H9 (cell line): ENCODE data around the gene SPATS2. TPM values are rescaled to one million over a fixed set of nuclear protein-coding genes. Genes with fewer than 3 reads are reported as not detected.

ENCODE experiments used
- DNase-seq: peaks from one replicate; pipeline ENCODE4 v3.0.0-alpha.2; 2017
- H2AFZ ChIP-seq: one replicate; pipeline ENCODE4 v1.6.1; 2013; ENCODE audit warnings: mild to moderate bottlenecking, low read length, control low read depth, moderate library complexity
- H2AK5ac ChIP-seq: 2 replicates; pipeline ENCODE4 v1.6.1; 2013; ENCODE audit warnings: low read length, control low read depth, mixed read lengths; ENCODE audit not compliant: insufficient read length
- H2BK120ac ChIP-seq: one replicate; pipeline ENCODE4 v1.6.1; 2013; ENCODE audit warnings: low read depth, mild to moderate bottlenecking, low read length, control low read depth, inconsistent platforms; ENCODE audit not compliant: poor library complexity, severe bottlenecking
- H2BK12ac ChIP-seq: 2 replicates; pipeline ENCODE4 v1.6.1; 2013; ENCODE audit warnings: low read length, control low read depth, mixed read lengths, low read depth; ENCODE audit not compliant: insufficient read length
- H2BK15ac ChIP-seq: 2 replicates; pipeline ENCODE4 v1.6.1; 2013; ENCODE audit warnings: low read depth, low read length, control low read depth
- H2BK20ac ChIP-seq: one replicate; pipeline ENCODE4 v1.6.1; 2013; ENCODE audit warnings: low read depth, mild to moderate bottlenecking, low read length, control low read depth, inconsistent platforms; ENCODE audit not compliant: poor library complexity, severe bottlenecking
- H2BK5ac ChIP-seq: 2 replicates; pipeline ENCODE4 v1.6.1; 2013; ENCODE audit warnings: low read length, control low read depth, mixed read lengths; ENCODE audit not compliant: insufficient read length
- H3K14ac ChIP-seq: 2 replicates; pipeline ENCODE4 v1.6.1; 2013; ENCODE audit warnings: low read length, control low read depth; ENCODE audit not compliant: insufficient read depth
- H3K18ac ChIP-seq: 2 replicates; pipeline ENCODE4 v1.6.1; 2013; ENCODE audit warnings: low read depth, mild to moderate bottlenecking, mixed read lengths, low read length, control low read depth; ENCODE audit not compliant: insufficient read length
- H3K23ac ChIP-seq: 2 replicates; pipeline ENCODE4 v1.6.1; 2013; ENCODE audit warnings: low read length, control low read depth, mixed read lengths, low read depth; ENCODE audit not compliant: insufficient read length
- H3K23me2 ChIP-seq: 2 replicates; pipeline ENCODE4 v1.6.1; 2013; ENCODE audit warnings: low read depth, mild to moderate bottlenecking, mixed read lengths, low read length, control low read depth; ENCODE audit not compliant: insufficient read length, poor library complexity, severe bottlenecking
- H3K27ac ChIP-seq: 2 replicates; pipeline ENCODE4 v1.5.1; 2013; ENCODE audit warnings: low read length, control low read depth, mixed read lengths, low read depth; ENCODE audit not compliant: insufficient read length
- H3K27me3 ChIP-seq: 2 replicates; pipeline ENCODE4 v1.6.1; 2013; ENCODE audit warnings: low read length, control low read depth, inconsistent platforms; ENCODE audit not compliant: insufficient read depth
- H3K4ac ChIP-seq: 2 replicates; pipeline ENCODE4 v1.6.1; 2013; ENCODE audit warnings: low read depth, mild to moderate bottlenecking, control low read depth, inconsistent platforms, low read length, moderate library complexity
- H3K4me1 ChIP-seq: 2 replicates; pipeline ENCODE4 v1.6.1; 2013; ENCODE audit warnings: low read length, control low read depth, inconsistent platforms; ENCODE audit not compliant: insufficient read depth
- H3K4me2 ChIP-seq: 2 replicates; pipeline ENCODE4 v1.6.1; 2013; ENCODE audit warnings: low read length, control low read depth, mixed read lengths; ENCODE audit not compliant: insufficient read length, insufficient read depth
- H3K56ac ChIP-seq: 2 replicates; pipeline ENCODE4 v1.6.1; 2013; ENCODE audit warnings: low read depth, mild to moderate bottlenecking, mixed read lengths, low read length, control low read depth; ENCODE audit not compliant: insufficient read length
- H3K79me1 ChIP-seq: 2 replicates; pipeline ENCODE4 v1.6.1; 2013; ENCODE audit warnings: low read depth, mild to moderate bottlenecking, moderate library complexity, low read length, control low read depth, inconsistent platforms; ENCODE audit not compliant: insufficient read depth, poor library complexity, severe bottlenecking
- H3K79me2 ChIP-seq: 2 replicates; pipeline ENCODE4 v1.6.1; 2013; ENCODE audit warnings: low read length, control low read depth, inconsistent platforms; ENCODE audit not compliant: insufficient read depth
- H3K9ac ChIP-seq: 2 replicates; pipeline ENCODE4 v1.6.1; 2013; ENCODE audit warnings: low read length, control low read depth, mixed read lengths; ENCODE audit not compliant: insufficient read length; ENCODE audit errors: extremely low read depth
- H3K9me3 ChIP-seq: one replicate; pipeline ENCODE4 v1.6.1; 2013; ENCODE audit warnings: low read depth, low read length, inconsistent platforms; ENCODE audit not compliant: control insufficient read depth
- H3T11ph ChIP-seq: one replicate; pipeline ENCODE4 v1.6.1; 2013; ENCODE audit warnings: mild to moderate bottlenecking, low read length, control low read depth, inconsistent platforms
- H4K20me1 ChIP-seq: one replicate; pipeline ENCODE4 v1.6.1; 2013; ENCODE audit not compliant: control insufficient read depth, insufficient read length, insufficient read depth
- H4K5ac ChIP-seq: 2 replicates; pipeline ENCODE4 v1.6.1; 2013; ENCODE audit warnings: low read depth, mild to moderate bottlenecking, mixed read lengths, low read length, control low read depth; ENCODE audit not compliant: insufficient read length
- H4K8ac ChIP-seq: replicated peaks from 2 replicates; pipeline ENCODE4 v1.6.1; 2013; ENCODE audit warnings: low read length, control low read depth, mixed read lengths, low read depth; ENCODE audit not compliant: insufficient read length
- H4K91ac ChIP-seq: 2 replicates; pipeline ENCODE4 v1.6.1; 2013; ENCODE audit warnings: low read depth, mild to moderate bottlenecking, moderate library complexity, mixed read lengths, low read length, control low read depth; ENCODE audit not compliant: insufficient read length
- H3K27ac Mint-ChIP-seq, 3 experiments: 2 replicates in 2 of 3; 3 replicates in 1 of 3; pipeline ENCODE4 v1.8.0; 2020 to 2021; ENCODE audit warnings: mixed read lengths in 3 of 3, mild to moderate bottlenecking in 1 of 3, moderate library complexity in 1 of 3
- H3K27me3 Mint-ChIP-seq: 2 replicates; pipeline ENCODE4 v1.8.0; 2021; ENCODE audit warnings: low read depth, mild to moderate bottlenecking, moderate library complexity, mixed read lengths
- H3K36me3 Mint-ChIP-seq, 3 experiments: 2 replicates in 2 of 3; 3 replicates in 1 of 3; pipeline ENCODE4 v1.8.0; 2020 to 2021; ENCODE audit warnings: low read depth in 3 of 3, mixed read lengths in 3 of 3; ENCODE audit not compliant: insufficient read depth in 1 of 3
- H3K4me1 Mint-ChIP-seq, 2 experiments: 2 replicates each; pipeline ENCODE4 v1.8.0; 2020; ENCODE audit warnings: mixed read lengths in 2 of 2
- H3K4me3 Mint-ChIP-seq, 2 experiments: 2 replicates in 1 of 2; 3 replicates in 1 of 2; pipeline ENCODE4 v1.8.0; 2020 to 2021; ENCODE audit warnings: mild to moderate bottlenecking in 2 of 2, mixed read lengths in 2 of 2, moderate library complexity in 1 of 2
- H3K9me3 Mint-ChIP-seq, 2 experiments: 2 replicates in 1 of 2; 3 replicates in 1 of 2; pipeline ENCODE4 v1.8.0; 2020; ENCODE audit warnings: mild to moderate bottlenecking in 2 of 2, mixed read lengths in 2 of 2, moderate library complexity in 1 of 2
- WGBS: extraction: QIAGEN DNeasy Blood & Tissue Kit; methylation state at CpG from one replicate; pipeline ENCODE4 v1.1.7; 2013; ENCODE audit warnings: missing lambda C conversion rate, low lambda C conversion rate, mixed read lengths; ENCODE audit not compliant: insufficient read length; ENCODE audit errors: extremely low coverage; 5-methylcytosine and 5-hydroxymethylcytosine counted together
- total RNA-seq: library from RNA; stranded (reverse); gene quantifications from 2 replicates; pipeline ENCODE4 v1.2.1, GENCODE V29; 2021
- TF ChIP-seq, protein P1 (sequence below): fragments of 200-600 bp; sonication (generic); conservative IDR thresholded peaks from 3 replicates; pipeline ENCODE4 v1.8.0; 2021; ENCODE audit warnings: antibody characterized with exemption, mild to moderate bottlenecking

The SPATS2 gene
- total RNA-seq, 1 experiment from 2014 or later = 17.1 TPM

GRCh38 chr12:49564686-49565405, 197.6 kb downstream of the SPATS2 start:
- peaks cover 3% of the 10 kb centered on the region for H3K79me1 ChIP-seq
- Mint-ChIP-seq H3K27me3 (no peaks in the 10 kb centered on the region; the same call in 1 of the 2 replicates), H3K4me3 (no peak overlapping the region), H3K9me3 (peaks cover 0 to 3% of the 10 kb centered on the region in 2 experiments; a peak in 1 of 5 replicates), H3K27ac (no peak overlapping the region), H3K4me1 (peaks cover 2 to 14% of the 10 kb centered on the region in 2 experiments), H3K36me3 (peaks cover 19 to 55% (median 49%) of the 10 kb centered on the region in 3 experiments; a peak in 6 of 7 replicates)
- no peak overlapping the region for H3T11ph ChIP-seq
- H3K9me3 ChIP-seq = no peaks in the 10 kb centered on the region
- no peak overlapping the region for H3K4ac ChIP-seq
- no peak overlapping the region for H2BK12ac ChIP-seq
- H4K5ac ChIP-seq = no peak overlapping the region
- H3K4me1 ChIP-seq = no peaks in the 10 kb centered on the region
- H4K20me1 ChIP-seq = no peaks in the 10 kb centered on the region
- no peak overlapping the region for H3K23ac ChIP-seq
- no peak overlapping the region for H3K14ac ChIP-seq
- no peak overlapping the region for H2BK20ac ChIP-seq
- H3K56ac ChIP-seq = no peak overlapping the region
- no peak overlapping the region for H2AK5ac ChIP-seq
- H3K79me2 ChIP-seq = no peaks in the 10 kb centered on the region; the same call in 1 of the 2 replicates
- TF ChIP-seq, protein P1, sequence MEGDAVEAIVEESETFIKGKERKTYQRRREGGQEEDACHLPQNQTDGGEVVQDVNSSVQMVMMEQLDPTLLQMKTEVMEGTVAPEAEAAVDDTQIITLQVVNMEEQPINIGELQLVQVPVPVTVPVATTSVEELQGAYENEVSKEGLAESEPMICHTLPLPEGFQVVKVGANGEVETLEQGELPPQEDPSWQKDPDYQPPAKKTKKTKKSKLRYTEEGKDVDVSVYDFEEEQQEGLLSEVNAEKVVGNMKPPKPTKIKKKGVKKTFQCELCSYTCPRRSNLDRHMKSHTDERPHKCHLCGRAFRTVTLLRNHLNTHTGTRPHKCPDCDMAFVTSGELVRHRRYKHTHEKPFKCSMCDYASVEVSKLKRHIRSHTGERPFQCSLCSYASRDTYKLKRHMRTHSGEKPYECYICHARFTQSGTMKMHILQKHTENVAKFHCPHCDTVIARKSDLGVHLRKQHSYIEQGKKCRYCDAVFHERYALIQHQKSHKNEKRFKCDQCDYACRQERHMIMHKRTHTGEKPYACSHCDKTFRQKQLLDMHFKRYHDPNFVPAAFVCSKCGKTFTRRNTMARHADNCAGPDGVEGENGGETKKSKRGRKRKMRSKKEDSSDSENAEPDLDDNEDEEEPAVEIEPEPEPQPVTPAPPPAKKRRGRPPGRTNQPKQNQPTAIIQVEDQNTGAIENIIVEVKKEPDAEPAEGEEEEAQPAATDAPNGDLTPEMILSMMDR = no peak
- H3K9ac ChIP-seq = no peak overlapping the region
- no peak overlapping the region for H3K18ac ChIP-seq
- DNase-seq = no peak
- H2AFZ ChIP-seq = no peak overlapping the region
- H3K27me3 ChIP-seq = no peaks in the 10 kb centered on the region
- H2BK120ac ChIP-seq = no peak overlapping the region
- no peak overlapping the region for H4K91ac ChIP-seq
- H2BK5ac ChIP-seq = no peak overlapping the region
- H3K27ac ChIP-seq = no peak overlapping the region
- no peak overlapping the region for H2BK15ac ChIP-seq
- H3K4me2 ChIP-seq = no peak overlapping the region
- no CpG with 5 or more reads among the region's 8 CpGs for WGBS
- H4K8ac ChIP-seq = no peak overlapping the region
- peaks cover 6% of the 10 kb centered on the region for H3K23me2 ChIP-seq
